ENCODE data around the gene PACC1.
A peak's percentile ranks its signal among the peaks of the same experiment; 100 is the strongest.

GRCh38 chr1:212414328-212415106 lies at the start of gene PACC1:
- TF ChIP-seq YY1 (tag by site-specific recombination; IDR thresholded peaks at IDR 0.05) (peak; percentile 37; the same call in 1 of the 2 replicates), KLF10 (tag by site-specific recombination; IDR thresholded peaks at IDR 0.05) (no peak), ZNF146 (tag by site-specific recombination; IDR thresholded peaks at IDR 0.05) (no peak), ZNF24 (tag by site-specific recombination; IDR thresholded peaks at IDR 0.05) (no peak), ZBTB7A (tag by site-specific recombination; IDR thresholded peaks at IDR 0.05; ENCODE audit: low read depth) (peak; percentile 69; the same call in 1 of the 2 replicates), CTCF (tag by site-specific recombination; IDR thresholded peaks at IDR 0.05) (peak; percentile 59), ZNF324 (tag by site-specific recombination; IDR thresholded peaks at IDR 0.05) (no peak)

All from HEK293 (cell line).